ENCODE results near the gene EEF1AKMT4. TPM values are rescaled to one million over a fixed set of nuclear protein-coding genes. Genes with fewer than 3 reads are reported as not detected.

Gene EEF1AKMT4
- total RNA-seq, 4 donors from 2014 or later: 3.3 to 4.9 (median 3.7) TPM

DNA sequence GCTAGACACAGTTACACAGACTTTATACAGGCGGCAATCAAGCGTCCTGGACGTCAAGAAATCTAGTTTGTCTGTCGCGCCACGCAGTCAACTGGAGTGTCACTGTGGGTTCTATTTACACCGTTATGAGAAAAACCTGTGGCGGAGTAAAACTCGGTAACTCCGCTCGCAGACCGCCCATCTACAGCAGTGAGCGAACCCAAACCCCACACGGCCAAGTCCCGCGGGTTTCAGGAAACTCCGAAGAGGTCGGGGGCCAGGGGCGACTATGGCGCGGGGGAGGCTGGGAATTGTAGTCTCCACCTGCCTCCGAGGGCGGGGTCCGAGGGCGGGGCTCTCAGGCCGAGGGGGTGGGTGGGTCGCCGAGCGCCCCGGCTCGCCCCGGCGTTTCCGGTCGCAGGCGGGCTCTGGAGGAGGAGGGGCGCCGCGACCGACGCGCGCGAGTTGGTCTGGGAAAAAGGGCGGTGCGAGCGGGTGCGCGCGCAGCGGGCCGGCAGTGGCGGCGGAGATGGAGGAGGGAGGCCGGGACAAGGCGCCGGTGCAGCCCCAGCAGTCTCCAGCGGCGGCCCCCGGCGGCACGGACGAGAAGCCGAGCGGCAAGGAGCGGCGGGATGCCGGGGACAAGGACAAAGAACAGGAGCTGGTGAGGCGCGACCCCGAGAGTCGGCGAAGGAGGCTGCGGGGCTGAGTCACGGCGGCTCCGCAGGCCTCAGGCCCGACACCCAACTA lies 49.5 kb downstream of the EEF1AKMT4 start, which contains the start of gene PSMD2:
Gene PSMD2 (plus strand): TSS at position 483 of the 729 bp plus-strand sequence. CDS start 26 bp downstream, at position 509.
- no peaks in the 10 kb centered on the region for H3K9me3 ChIP-seq
- H3K27ac ChIP-seq (replicated peaks in 1 of 4): peak within 1 kb of the TSS; percentile 78 to 88 (median 82)
- peak; percentile 99 for DNase-seq (ENCODE audit: extremely low spot score)
- no peaks in the 10 kb centered on the region for H3K27me3 ChIP-seq
- intact Hi-C loops (cut with DNase I): loop anchor here (5.0 kb wide), 1 partner anchor 112 kb away; the partner anchor contains the start of gene ABCF3
- WGBS: 0% methylated on average over 27 of the region's 78 CpGs
- no peak for TF ChIP-seq CTCF (IDR thresholded peaks at IDR 0.05)
- TF ChIP-seq POLR2AphosphoS5 (IDR thresholded peaks at IDR 0.05): peak; percentile 91 to 93
- peak; percentile 76 for TF ChIP-seq POLR2A (IDR thresholded peaks at IDR 0.05; ENCODE audit: low read depth)
- H3K4me3 ChIP-seq: peak within 1 kb of the TSS; percentile 81 to 90 (median 83)
- H3K4me1 ChIP-seq: peaks cover 14 to 37% (median 23%) of the 10 kb centered on the region in 4 donors
- peaks cover 26 to 39% (median 37%) of the 10 kb centered on the region in 4 donors for H3K36me3 ChIP-seq

DNA sequence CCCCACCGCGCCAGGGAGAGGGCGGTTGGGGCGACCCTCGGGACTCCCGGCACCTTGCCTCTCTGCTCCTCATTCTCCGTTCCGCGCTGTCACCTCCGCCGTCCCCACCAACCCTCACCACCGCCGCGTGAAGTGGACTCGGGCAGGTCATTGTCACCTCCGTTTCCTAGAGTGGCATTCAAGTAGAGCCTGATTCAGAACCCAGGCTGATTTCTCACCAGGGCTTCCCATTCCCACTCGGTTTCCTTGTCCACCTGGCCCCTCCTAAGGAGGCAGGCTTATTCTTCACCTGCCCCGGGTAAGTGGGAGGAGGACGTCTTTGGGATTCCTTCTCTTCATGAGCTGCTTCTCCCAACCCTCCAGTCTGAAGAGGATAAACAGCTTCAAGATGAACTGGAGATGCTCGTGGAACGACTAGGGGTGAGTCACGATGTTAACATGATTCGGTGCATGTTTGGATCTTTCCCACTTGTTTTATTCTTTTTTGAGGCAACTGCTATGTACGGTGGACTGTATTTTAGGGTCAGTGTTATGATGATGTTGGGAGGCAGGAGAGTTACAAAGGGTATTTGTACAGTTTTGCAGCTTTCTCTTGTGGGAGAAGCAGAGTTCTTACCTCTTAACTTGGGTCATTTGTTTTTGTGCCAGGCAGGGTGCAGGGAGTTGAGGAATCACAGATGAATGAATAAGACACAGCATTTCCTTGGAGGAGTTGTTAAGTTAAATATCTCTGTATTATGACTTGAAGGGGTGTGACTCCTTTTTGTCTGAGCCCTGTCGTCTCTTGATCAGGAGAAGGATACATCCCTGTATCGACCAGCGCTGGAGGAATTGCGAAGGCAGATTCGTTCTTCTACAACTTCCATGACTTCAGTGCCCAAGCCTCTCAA lies 50.3 kb downstream of the EEF1AKMT4 start:
- 18% methylated on average over 28 of the region's 29 CpGs for WGBS
- DNase-seq (ENCODE audit: extremely low spot score): no peak
- peaks cover 14 to 37% (median 23%) of the 10 kb centered on the region in 4 donors for H3K4me1 ChIP-seq

DNA sequence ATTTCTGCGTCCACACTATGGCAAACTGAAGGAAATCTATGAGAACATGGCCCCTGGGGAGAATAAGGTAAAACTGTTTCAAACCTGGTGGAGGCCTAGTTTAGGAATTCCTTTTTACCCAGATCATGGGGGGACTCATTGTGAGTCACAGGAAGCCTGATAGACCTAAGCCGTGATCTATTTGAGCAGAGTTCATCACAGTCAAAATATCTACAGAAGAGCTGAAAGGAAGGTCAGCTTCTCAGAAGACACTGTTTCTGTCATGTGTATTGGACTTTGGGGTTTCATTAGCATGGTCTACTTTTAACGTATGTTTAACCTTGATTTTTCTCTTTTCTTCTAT lies 50.9 kb downstream of the EEF1AKMT4 start:
- Histone ChIP-seq H3K27me3 (no peaks in the 10 kb centered on the region), H3K27ac (replicated peaks in 1 of 4) (peak overlapping the region in 1 of 4 donors; percentile 78), H3K4me1 (peaks cover 14 to 37% (median 23%) of the 10 kb centered on the region in 4 donors), H3K36me3 (peaks cover 40 to 53% (median 51%) of the 10 kb centered on the region in 4 donors), H3K9me3 (no peaks in the 10 kb centered on the region), H3K4me3 (peak overlapping the region in 3 of 4 donors; percentile 81 to 90 (median 84))
- no peak for DNase-seq (ENCODE audit: extremely low spot score)
- intact Hi-C loops (cut with DNase I): loop anchor here (5.0 kb wide), 1 partner anchor 42 kb away; no protein-coding TSS in a partner anchor
- no peak for TF ChIP-seq POLR2A (IDR thresholded peaks at IDR 0.05; ENCODE audit: low read depth)
- no peak for TF ChIP-seq POLR2AphosphoS5 (IDR thresholded peaks at IDR 0.05)
- no peak for TF ChIP-seq EP300 (IDR thresholded peaks at IDR 0.05)
- no peak for TF ChIP-seq CTCF (IDR thresholded peaks at IDR 0.05)
- 85% methylated on average over 3 of the region's 3 CpGs for WGBS

More for the DNA sequence above, 50.3 kb downstream of the EEF1AKMT4 start:
- TF ChIP-seq POLR2AphosphoS5 (IDR thresholded peaks at IDR 0.05): no peak
- TF ChIP-seq POLR2A (IDR thresholded peaks at IDR 0.05; ENCODE audit: low read depth): no peak
- TF ChIP-seq CTCF (IDR thresholded peaks at IDR 0.05): no peak
- no peak for TF ChIP-seq EP300 (IDR thresholded peaks at IDR 0.05)
- no peaks in the 10 kb centered on the region for H3K27me3 ChIP-seq
- peak overlapping the region; percentile 81 to 90 (median 83) for H3K4me3 ChIP-seq
- peak overlapping the region; percentile 78 to 88 (median 82) for H3K27ac ChIP-seq (replicated peaks in 1 of 4)
- H3K9me3 ChIP-seq: no peaks in the 10 kb centered on the region
- H3K36me3 ChIP-seq: peaks cover 34 to 47% (median 45%) of the 10 kb centered on the region in 4 donors
- intact Hi-C loops (cut with DNase I): loop anchor here (5.0 kb wide), 2 partner anchors 43 to 112 kb away; partner anchors contain the start of gene ABCF3

DNA sequence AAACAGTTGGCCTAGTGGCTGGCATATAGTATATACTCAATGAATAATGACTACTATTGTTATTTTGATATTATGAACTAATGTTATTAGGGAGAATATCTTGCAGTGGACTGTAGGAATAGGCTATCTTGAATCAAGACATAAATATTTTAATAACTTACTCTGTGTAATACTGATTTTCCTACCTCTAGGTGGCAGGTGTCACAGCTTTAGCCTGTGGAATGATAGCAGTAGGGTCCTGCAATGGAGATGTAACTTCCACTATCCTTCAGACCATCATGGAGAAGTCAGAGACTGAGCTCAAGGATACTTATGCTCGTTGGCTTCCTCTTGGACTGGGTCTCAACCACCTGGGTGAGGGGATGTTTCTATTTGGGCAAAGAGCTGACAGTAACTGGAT lies 56.1 kb downstream of the EEF1AKMT4 start:
- peaks cover 4 to 19% (median 5%) of the 10 kb centered on the region in 4 donors for H3K4me1 ChIP-seq
- intact Hi-C loops (cut with DNase I): no loop called here
- H3K27ac ChIP-seq (replicated peaks in 1 of 4): no peak overlapping the region
- TF ChIP-seq POLR2A (IDR thresholded peaks at IDR 0.05; ENCODE audit: low read depth) (no peak), CTCF (IDR thresholded peaks at IDR 0.05) (peak in 2 of 3 experiments; percentile 11 to 29)
- H3K36me3 ChIP-seq: peaks cover 70 to 93% (median 91%) of the 10 kb centered on the region in 4 donors
- DNase-seq (ENCODE audit: extremely low spot score): no peak
- no peaks in the 10 kb centered on the region for H3K9me3 ChIP-seq
- no peaks in the 10 kb centered on the region for H3K27me3 ChIP-seq
- no peak overlapping the region for H3K4me3 ChIP-seq
- 67% methylated on average over 1 of the region's 1 CpG for WGBS
